Mesenchymal stem cell (in vitro differentiated cells and primary cell): ENCODE data around the gene CBLN3.
"Not testable (repeated sequence)": the region's sequence is repeated elsewhere in the genome, so short reads cannot be mapped to it uniquely, and the experiment has no call there.

Experiments
- DNase-seq: peaks from one replicate; pipeline ENCODE4 v3.0.0-alpha.2; 2013
- H2AFZ ChIP-seq: one replicate; pipeline ENCODE4 v1.6.1; 2013; ENCODE audit warnings: low read depth, mild to moderate bottlenecking, control low read depth, inconsistent platforms, low read length, moderate library complexity
- H2AK5ac ChIP-seq: 2 replicates; pipeline ENCODE4 v1.6.1; 2013; ENCODE audit warnings: low read length, moderate library complexity, mild to moderate bottlenecking, inconsistent platforms; ENCODE audit not compliant: severe bottlenecking
- H2BK120ac ChIP-seq: one replicate; pipeline ENCODE4 v1.6.1; 2013; ENCODE audit warnings: low read depth, mild to moderate bottlenecking, inconsistent platforms, low read length, moderate library complexity
- H2BK12ac ChIP-seq, 2 experiments: one replicate each; pipeline ENCODE4 v1.6.1; 2013; ENCODE audit warnings: inconsistent platforms in 2 of 2, low read length in 2 of 2, mild to moderate bottlenecking in 2 of 2, moderate library complexity in 2 of 2, control low read depth in 1 of 2
- H2BK15ac ChIP-seq: one replicate; pipeline ENCODE4 v1.6.1; 2013; ENCODE audit warnings: mild to moderate bottlenecking, low read depth, inconsistent platforms; ENCODE audit not compliant: poor library complexity, severe bottlenecking
- H2BK5ac ChIP-seq: 2 replicates; pipeline ENCODE4 v1.6.1; 2013; ENCODE audit warnings: low read depth, mild to moderate bottlenecking, low read length, control low read depth, inconsistent platforms; ENCODE audit not compliant: poor library complexity, severe bottlenecking
- H3K14ac ChIP-seq, 2 experiments: one replicate each; pipeline ENCODE4 v1.6.1; 2013; ENCODE audit warnings: inconsistent platforms in 2 of 2, low read length in 2 of 2, control low read depth in 1 of 2, mild to moderate bottlenecking in 1 of 2, moderate library complexity in 1 of 2
- H3K18ac ChIP-seq, 2 experiments: one replicate each; pipeline ENCODE4 v1.6.1; 2013; ENCODE audit warnings: inconsistent platforms in 2 of 2, low read length in 2 of 2, control low read depth in 1 of 2, low read depth in 1 of 2, mild to moderate bottlenecking in 1 of 2
- H3K23ac ChIP-seq, 2 experiments: one replicate each; pipeline ENCODE4 v1.6.1; 2013; ENCODE audit warnings: inconsistent platforms in 2 of 2, low read length in 2 of 2, mild to moderate bottlenecking in 2 of 2, moderate library complexity in 2 of 2, control low read depth in 1 of 2
- H3K27ac ChIP-seq: 2 replicates; pipeline ENCODE4 v1.5.1; 2013; ENCODE audit warnings: mild to moderate bottlenecking, moderate library complexity, low read length, control low read depth, inconsistent platforms; ENCODE audit not compliant: poor library complexity, severe bottlenecking
- H3K27me3 ChIP-seq, 2 experiments: 2 replicates each; pipeline versions ENCODE4 v1.6.1 to v1.7.0; 2013; ENCODE audit warnings: low read length in 2 of 2, mild to moderate bottlenecking in 2 of 2, moderate library complexity in 2 of 2, control low read depth in 1 of 2, inconsistent platforms in 1 of 2; ENCODE audit not compliant: control insufficient read depth in 1 of 2, insufficient read depth in 1 of 2
- H3K36me3 ChIP-seq, 2 experiments: 2 replicates each; pipeline versions ENCODE4 v1.6.1 to v1.7.0; 2013; ENCODE audit warnings: low read length in 2 of 2, control low read depth in 1 of 2, inconsistent platforms in 1 of 2, low read depth in 1 of 2, mild to moderate bottlenecking in 1 of 2; ENCODE audit not compliant: insufficient read depth in 2 of 2, control insufficient read depth in 1 of 2
- H3K4ac ChIP-seq, 2 experiments: one replicate each; pipeline ENCODE4 v1.6.1; 2013; ENCODE audit warnings: inconsistent platforms in 2 of 2, low read length in 2 of 2, mild to moderate bottlenecking in 2 of 2, moderate library complexity in 2 of 2, control low read depth in 1 of 2, low read depth in 1 of 2
- H3K4me1 ChIP-seq: 2 replicates; pipeline ENCODE4 v1.6.1; 2013; ENCODE audit warnings: low read depth, low read length, control low read depth; ENCODE audit not compliant: control insufficient read depth, insufficient read depth
- H3K4me2 ChIP-seq: 2 replicates; pipeline ENCODE4 v1.6.1; 2013; ENCODE audit warnings: low read length, mild to moderate bottlenecking, inconsistent platforms; ENCODE audit not compliant: poor library complexity, severe bottlenecking
- H3K4me3 ChIP-seq, 2 experiments: 2 replicates each; pipeline versions ENCODE4 v1.5.1 to v1.7.0; 2013; ENCODE audit warnings: low read length in 2 of 2, mild to moderate bottlenecking in 2 of 2, control low read depth in 1 of 2, low read depth in 1 of 2; ENCODE audit not compliant: insufficient read depth in 1 of 2
- H3K79me1 ChIP-seq: replicated peaks from 2 replicates; pipeline ENCODE4 v1.6.1; 2013; ENCODE audit warnings: mild to moderate bottlenecking, control low read depth, low read length, inconsistent platforms; ENCODE audit not compliant: poor library complexity, severe bottlenecking
- H3K9ac ChIP-seq: 2 replicates; pipeline ENCODE4 v1.7.0; 2013; ENCODE audit warnings: mild to moderate bottlenecking, low read length, moderate library complexity
- H3K9me3 ChIP-seq: 2 replicates; pipeline ENCODE4 v1.7.0; 2013; ENCODE audit warnings: mild to moderate bottlenecking, low read length; ENCODE audit not compliant: control insufficient read depth
- H4K8ac ChIP-seq: one replicate; pipeline ENCODE4 v1.6.1; 2013; ENCODE audit warnings: inconsistent platforms, mild to moderate bottlenecking, low read length, moderate library complexity
- H4K91ac ChIP-seq: one replicate; pipeline ENCODE4 v1.6.1; 2013; ENCODE audit warnings: mild to moderate bottlenecking, low read length, inconsistent platforms
- WGBS: methylation state at CpG from one replicate; pipeline ENCODE4 v1.1.7; 2013; ENCODE audit warnings: mixed read lengths; 5-methylcytosine and 5-hydroxymethylcytosine counted together

CBLN3 gene

DNA sequence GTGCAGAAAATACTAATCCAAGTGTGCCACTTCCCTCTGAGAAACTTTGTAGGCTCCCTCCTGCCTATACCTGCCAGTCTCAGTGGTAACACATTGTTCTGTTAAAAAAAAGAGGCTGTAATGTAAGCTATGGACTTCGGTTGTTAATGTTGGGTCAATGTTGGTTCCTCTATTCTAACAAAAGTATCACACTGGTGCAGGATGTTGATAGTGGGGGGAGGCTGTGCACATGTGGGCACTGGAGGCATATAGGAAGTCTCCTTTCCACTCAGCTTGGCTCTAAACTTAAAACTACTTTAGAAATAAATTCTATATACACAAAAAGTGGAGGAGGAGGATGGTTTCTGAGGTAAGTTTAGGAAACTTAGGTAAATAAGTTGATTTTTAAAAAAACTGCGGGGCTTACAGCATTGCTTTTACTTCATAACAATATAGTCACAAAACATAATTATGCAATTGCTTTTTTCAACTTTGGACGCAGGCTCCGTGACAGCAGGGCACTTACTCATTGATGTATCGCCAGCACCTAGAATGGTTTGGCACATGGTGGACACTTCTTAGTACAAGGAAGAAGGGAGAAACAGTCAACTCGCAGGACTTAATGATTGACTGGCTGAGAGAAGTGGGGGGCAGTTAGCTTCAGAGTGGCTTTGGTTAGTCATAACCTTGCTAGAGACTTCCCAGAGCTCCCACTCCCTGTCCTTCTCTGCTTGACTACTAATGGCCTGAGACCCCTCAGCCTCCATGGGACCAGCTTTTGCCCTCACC, 38.6 kb downstream of the CBLN3 start:
- Histone ChIP-seq H3K27me3 (peaks cover 0 to 25% of the 10 kb centered on the region in 2 experiments), H4K8ac (no peak overlapping the region), H3K9ac (no peak overlapping the region), H2BK5ac (no peak overlapping the region), H3K18ac (peak overlapping the region in 1 of 2 experiments; percentile 28), H3K36me3 (no peaks in the 10 kb centered on the region), H3K9me3 (no peaks in the 10 kb centered on the region), H2AK5ac (no peak overlapping the region), H4K91ac (no peak overlapping the region), H3K4me1 (peaks cover 5% of the 10 kb centered on the region), H3K4me3 (no peak overlapping the region), H3K23ac (no peak overlapping the region), H3K79me1 (no peaks in the 10 kb centered on the region), H3K4me2 (no peak overlapping the region), H2BK120ac (no peak overlapping the region), H2BK15ac (no peak overlapping the region), H2BK12ac (peak overlapping the region in 1 of 2 experiments; percentile 29), H3K4ac (no peak overlapping the region), H2AFZ (no peak overlapping the region), H3K14ac (no peak overlapping the region), H3K27ac (no peak overlapping the region)
- DNase-seq: no peak
- 93% methylated on average over 5 of the region's 6 CpGs for WGBS

DNA sequence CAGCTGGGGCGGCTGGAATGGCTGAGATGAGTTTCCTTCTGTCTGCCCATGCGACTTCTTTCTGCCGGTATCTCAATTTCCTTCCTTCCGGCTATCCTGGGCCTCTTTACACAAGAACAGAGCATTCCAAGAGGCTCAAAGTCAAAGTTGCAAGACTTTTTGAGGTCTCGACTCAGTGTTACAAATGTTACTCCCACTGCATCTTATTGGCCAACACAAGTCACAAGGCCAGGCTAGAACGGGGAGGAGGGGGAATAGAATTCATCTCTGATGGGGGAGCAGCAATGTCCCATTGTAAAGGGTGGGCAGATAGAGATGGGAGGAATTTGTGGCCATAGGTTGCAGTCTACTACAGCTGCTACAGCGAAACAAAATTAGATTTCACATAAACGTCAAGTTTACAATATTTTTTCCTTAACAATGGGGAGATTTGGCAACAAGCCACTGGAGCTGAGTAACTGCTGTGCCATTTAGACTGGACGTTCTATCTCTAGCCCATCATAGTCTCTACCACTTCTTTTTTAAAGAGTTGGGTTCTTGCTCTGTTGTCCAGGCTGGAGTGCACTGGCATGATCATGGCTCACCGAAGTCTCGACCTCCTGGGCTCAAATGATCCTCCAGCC, 40.1 kb downstream of the CBLN3 start:
- Histone ChIP-seq H3K79me1 (no peaks in the 10 kb centered on the region), H4K91ac (no peak overlapping the region), H3K4me1 (peaks cover 5% of the 10 kb centered on the region), H3K27me3 (peaks cover 0 to 32% of the 10 kb centered on the region in 2 experiments), H2AK5ac (no peak overlapping the region), H3K14ac (no peak overlapping the region), H3K23ac (no peak overlapping the region), H3K36me3 (no peaks in the 10 kb centered on the region), H2BK15ac (no peak overlapping the region), H4K8ac (no peak overlapping the region), H3K9ac (no peak overlapping the region), H2BK12ac (no peak overlapping the region), H3K27ac (no peak overlapping the region), H3K4ac (no peak overlapping the region), H2BK120ac (no peak overlapping the region), H3K4me3 (no peak overlapping the region), H3K9me3 (no peaks in the 10 kb centered on the region), H3K18ac (peak overlapping the region in 1 of 2 experiments; percentile 3), H3K4me2 (no peak overlapping the region), H2BK5ac (no peak overlapping the region), H2AFZ (no peak overlapping the region)
- 48% methylated on average over 9 of the region's 11 CpGs for WGBS
- peak; percentile 44 for DNase-seq

DNA sequence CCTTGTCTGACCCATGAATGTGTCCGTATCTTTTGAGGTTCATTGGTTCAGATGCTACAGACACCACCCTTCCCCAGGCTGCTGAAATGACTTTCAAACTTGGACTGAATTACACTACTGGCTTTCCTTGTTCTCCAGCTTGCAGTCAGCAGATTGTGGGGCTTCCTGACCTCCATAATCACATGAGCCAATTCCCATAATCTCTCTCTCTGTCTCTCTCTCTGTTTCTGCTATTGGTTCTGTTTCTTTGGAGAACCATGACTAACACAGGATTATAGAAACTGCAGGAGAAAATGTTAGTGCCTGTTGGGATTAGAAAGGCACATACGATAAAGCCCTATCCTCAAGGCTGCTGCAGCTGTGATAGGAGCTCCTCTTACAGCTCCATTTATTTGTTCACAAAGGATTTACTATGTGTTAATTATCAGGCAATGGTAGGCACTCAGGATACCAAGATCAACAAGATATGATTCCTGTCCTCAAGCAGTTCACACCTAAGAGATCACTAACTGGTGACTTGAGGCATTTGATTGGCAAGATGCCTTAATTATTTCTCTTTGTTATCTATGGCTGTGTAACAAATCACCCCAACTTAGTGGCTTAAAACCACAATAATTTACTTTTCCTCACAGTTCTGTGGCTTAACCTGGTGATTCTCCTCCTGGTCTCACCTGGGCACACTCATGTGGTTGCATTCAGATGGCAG, 40.8 kb downstream of the CBLN3 start:
- H3K79me1 ChIP-seq: no peaks in the 10 kb centered on the region
- H2AFZ ChIP-seq: no peak overlapping the region
- peaks cover 0 to 37% of the 10 kb centered on the region in 2 experiments for H3K27me3 ChIP-seq
- peaks cover 5% of the 10 kb centered on the region for H3K4me1 ChIP-seq
- H2BK5ac ChIP-seq: no peak overlapping the region
- H3K4ac ChIP-seq: no peak overlapping the region
- H3K36me3 ChIP-seq: no peaks in the 10 kb centered on the region
- no peak overlapping the region for H4K8ac ChIP-seq
- 90% methylated on average over 2 of the region's 2 CpGs for WGBS
- no peak overlapping the region for H2BK12ac ChIP-seq
- no peak overlapping the region for H3K4me2 ChIP-seq
- no peak for DNase-seq
- no peak overlapping the region for H3K4me3 ChIP-seq
- no peak overlapping the region for H2AK5ac ChIP-seq
- no peaks in the 10 kb centered on the region for H3K9me3 ChIP-seq
- no peak overlapping the region for H3K9ac ChIP-seq
- no peak overlapping the region for H4K91ac ChIP-seq
- H2BK120ac ChIP-seq: no peak overlapping the region
- H3K27ac ChIP-seq: no peak overlapping the region
- no peak overlapping the region for H3K14ac ChIP-seq
- no peak overlapping the region for H2BK15ac ChIP-seq
- no peak overlapping the region for H3K23ac ChIP-seq
- no peak overlapping the region for H3K18ac ChIP-seq

DNA sequence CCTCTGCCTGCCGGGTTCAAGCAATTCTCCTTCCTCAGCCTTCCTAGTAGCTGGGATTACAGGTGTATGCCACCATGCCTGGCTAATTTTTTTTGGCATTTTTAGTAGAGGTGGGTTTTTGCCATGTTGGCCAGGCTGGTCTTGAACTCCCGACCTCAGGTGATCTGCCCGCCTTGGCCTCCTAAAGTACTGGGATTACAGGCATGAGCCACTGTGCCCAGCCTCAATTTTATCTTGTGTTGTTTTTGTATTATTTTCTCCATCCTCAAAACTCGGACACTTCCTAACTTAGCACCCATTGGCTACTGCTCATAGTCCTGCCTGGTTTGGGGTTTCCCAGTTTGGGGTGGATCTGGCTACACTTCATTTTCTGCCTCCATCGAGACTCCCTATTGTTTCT, 41.9 kb downstream of the CBLN3 start:
- not testable (repeated sequence) for H2BK120ac ChIP-seq, H3K9ac ChIP-seq, H3K36me3 ChIP-seq, H3K27ac ChIP-seq, H4K8ac ChIP-seq, H2AK5ac ChIP-seq, H3K79me1 ChIP-seq, H3K9me3 ChIP-seq, H2BK15ac ChIP-seq, H2BK12ac ChIP-seq, H3K18ac ChIP-seq, H4K91ac ChIP-seq, H2AFZ ChIP-seq, H3K4me1 ChIP-seq, H3K4me2 ChIP-seq, DNase-seq, H2BK5ac ChIP-seq, H3K14ac ChIP-seq, H3K23ac ChIP-seq, H3K4me3 ChIP-seq, H3K4ac ChIP-seq
- peaks cover 0 to 37% of the 10 kb centered on the region in 2 experiments for H3K27me3 ChIP-seq
- 86% methylated on average over 4 of the region's 5 CpGs for WGBS
